Measurements from ENCODE around the gene MR1. TPM values are rescaled to one million over a fixed set of nuclear protein-coding genes. Genes with fewer than 3 reads are reported as not detected.

Gene MR1
- total and polyA plus RNA-seq, 2 of the 13 experiments (the other 11 are each of a cell fraction or from before 2014, with no cell fraction given) = 7.7 to 10.4 TPM

DNA sequence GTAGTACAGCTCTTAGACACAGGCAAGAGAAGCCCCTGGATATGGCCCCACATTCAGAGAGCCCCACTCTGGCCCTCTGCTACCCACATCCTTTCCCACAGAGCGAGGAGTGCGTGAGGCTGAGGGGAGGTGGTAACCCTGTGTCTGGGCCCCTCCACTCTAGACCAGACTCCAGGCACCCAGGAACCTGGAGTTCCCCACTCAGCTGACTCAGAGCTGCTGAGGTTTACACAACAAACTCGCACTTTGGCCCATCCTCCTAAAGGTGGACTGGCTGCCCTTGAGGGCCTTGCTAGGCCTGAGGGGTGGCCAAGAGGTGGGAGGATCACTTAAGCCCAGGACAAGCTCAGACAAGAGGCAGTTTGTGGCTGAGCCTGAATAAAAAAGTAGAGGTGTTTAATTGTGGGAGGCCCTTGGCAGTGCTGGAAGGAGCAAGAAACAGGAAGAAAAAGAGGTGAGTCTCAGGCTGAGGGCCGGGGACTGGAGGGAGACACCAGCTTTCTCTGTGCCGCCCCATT, 10.7 kb downstream of the MR1 start (continued):
- TF ChIP-seq HNRNPUL1 (IDR thresholded peaks at IDR 0.05; ENCODE audit: low read depth, low read length) (no peak), MIER3 (CRISPR knock-in tag; IDR thresholded peaks at IDR 0.05; ENCODE audit: borderline replicate concordance) (peak; percentile 70; the same call in 1 of the 2 replicates), ELF4 (CRISPR knock-in tag; IDR thresholded peaks at IDR 0.05; ENCODE audit: borderline replicate concordance) (no peak), DBP (CRISPR knock-in tag; IDR thresholded peaks at IDR 0.05; ENCODE audit: not compliant biosample characterization) (no peak), NPAS2 (CRISPR knock-in tag; IDR thresholded peaks at IDR 0.05; ENCODE audit: borderline replicate concordance) (no peak), PRPF4 (IDR thresholded peaks at IDR 0.05; ENCODE audit: low read depth, low read length, poor library complexity, severe bottlenecking) (no peak), AKNA (CRISPR knock-in tag; IDR thresholded peaks at IDR 0.05; ENCODE audit: borderline replicate concordance) (no peak), ZNF205 (CRISPR knock-in tag; IDR thresholded peaks at IDR 0.05) (0 out of 2 replicates have a peak, but pooled peaks have one; percentile 48), ZNF841 (CRISPR knock-in tag; IDR thresholded peaks at IDR 0.05; ENCODE audit: borderline replicate concordance) (no peak), RNF2 (conservative IDR thresholded peaks at IDR 0.05; ENCODE audit: low read depth) (no peak), SALL1 (CRISPR knock-in tag; IDR thresholded peaks at IDR 0.05) (peak; percentile 93), GATAD2A (CRISPR knock-in tag; IDR thresholded peaks at IDR 0.05) (peak; percentile 93), MBD4 (IDR thresholded peaks at IDR 0.05; ENCODE audit: borderline replicate concordance, low read length) (no peak), ZNF557 (CRISPR knock-in tag; IDR thresholded peaks at IDR 0.05) (no peak), PRMT3 (CRISPR knock-in tag; IDR thresholded peaks at IDR 0.05; ENCODE audit: borderline replicate concordance, low read depth) (no peak), TBX2 (CRISPR knock-in tag; IDR thresholded peaks at IDR 0.05; ENCODE audit: borderline replicate concordance) (peak; percentile 51), ZNF776 (CRISPR knock-in tag; IDR thresholded peaks at IDR 0.05) (no peak), EHMT2 (IDR thresholded peaks at IDR 0.05; ENCODE audit: borderline replicate concordance, low read depth, low read length) (no peak), TEF (CRISPR knock-in tag; IDR thresholded peaks at IDR 0.05) (peak; percentile 58; the same call in 1 of the 2 replicates)
- TF ChIP-seq, protein P1, sequence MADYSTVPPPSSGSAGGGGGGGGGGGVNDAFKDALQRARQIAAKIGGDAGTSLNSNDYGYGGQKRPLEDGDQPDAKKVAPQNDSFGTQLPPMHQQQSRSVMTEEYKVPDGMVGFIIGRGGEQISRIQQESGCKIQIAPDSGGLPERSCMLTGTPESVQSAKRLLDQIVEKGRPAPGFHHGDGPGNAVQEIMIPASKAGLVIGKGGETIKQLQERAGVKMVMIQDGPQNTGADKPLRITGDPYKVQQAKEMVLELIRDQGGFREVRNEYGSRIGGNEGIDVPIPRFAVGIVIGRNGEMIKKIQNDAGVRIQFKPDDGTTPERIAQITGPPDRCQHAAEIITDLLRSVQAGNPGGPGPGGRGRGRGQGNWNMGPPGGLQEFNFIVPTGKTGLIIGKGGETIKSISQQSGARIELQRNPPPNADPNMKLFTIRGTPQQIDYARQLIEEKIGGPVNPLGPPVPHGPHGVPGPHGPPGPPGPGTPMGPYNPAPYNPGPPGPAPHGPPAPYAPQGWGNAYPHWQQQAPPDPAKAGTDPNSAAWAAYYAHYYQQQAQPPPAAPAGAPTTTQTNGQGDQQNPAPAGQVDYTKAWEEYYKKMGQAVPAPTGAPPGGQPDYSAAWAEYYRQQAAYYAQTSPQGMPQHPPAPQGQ (CRISPR knock-in tag; IDR thresholded peaks at IDR 0.05; ENCODE audit: borderline replicate concordance) = no peak
